22Rv1 (cell line): ENCODE measurements around the gene UMPS.

Experiments
- ZFX ChIP-seq: fragments of 450-650 bp; IDR thresholded peaks from 2 replicates; pipeline ENCODE4 v1.6.1; 2017; ENCODE audit warnings: antibody characterized with exemption, borderline replicate concordance
- TF ChIP-seq, protein P1 (sequence below): fragments of 450-650 bp; IDR thresholded peaks from 2 replicates; pipeline ENCODE4 v1.5.1; 2017; ENCODE audit warnings: mild to moderate bottlenecking

DNA sequence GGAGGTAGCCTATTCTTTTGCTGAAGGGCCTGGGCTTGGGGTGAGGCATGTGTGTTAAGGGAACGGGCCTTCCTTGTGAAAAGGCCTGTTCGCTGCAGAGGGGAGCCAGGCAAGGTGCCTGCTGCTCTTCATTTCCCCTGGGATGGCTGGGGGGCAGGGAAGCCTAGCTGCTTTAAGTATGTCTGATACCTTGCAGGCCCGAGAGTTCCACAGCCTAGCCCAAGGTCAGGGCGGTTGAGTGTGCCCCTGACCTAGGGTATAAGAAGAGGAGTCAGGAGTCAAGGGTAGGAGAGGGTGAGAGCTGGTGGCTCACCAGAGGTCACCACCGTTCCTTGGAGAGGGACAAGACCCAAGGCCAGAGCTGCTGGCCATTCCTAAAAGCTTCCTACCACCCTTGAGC, 46.6 kb downstream of the UMPS start:
- TF ChIP-seq, protein P1, sequence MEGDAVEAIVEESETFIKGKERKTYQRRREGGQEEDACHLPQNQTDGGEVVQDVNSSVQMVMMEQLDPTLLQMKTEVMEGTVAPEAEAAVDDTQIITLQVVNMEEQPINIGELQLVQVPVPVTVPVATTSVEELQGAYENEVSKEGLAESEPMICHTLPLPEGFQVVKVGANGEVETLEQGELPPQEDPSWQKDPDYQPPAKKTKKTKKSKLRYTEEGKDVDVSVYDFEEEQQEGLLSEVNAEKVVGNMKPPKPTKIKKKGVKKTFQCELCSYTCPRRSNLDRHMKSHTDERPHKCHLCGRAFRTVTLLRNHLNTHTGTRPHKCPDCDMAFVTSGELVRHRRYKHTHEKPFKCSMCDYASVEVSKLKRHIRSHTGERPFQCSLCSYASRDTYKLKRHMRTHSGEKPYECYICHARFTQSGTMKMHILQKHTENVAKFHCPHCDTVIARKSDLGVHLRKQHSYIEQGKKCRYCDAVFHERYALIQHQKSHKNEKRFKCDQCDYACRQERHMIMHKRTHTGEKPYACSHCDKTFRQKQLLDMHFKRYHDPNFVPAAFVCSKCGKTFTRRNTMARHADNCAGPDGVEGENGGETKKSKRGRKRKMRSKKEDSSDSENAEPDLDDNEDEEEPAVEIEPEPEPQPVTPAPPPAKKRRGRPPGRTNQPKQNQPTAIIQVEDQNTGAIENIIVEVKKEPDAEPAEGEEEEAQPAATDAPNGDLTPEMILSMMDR, result no peak
- TF ChIP-seq ZFX, result no peak
